ENCODE data around the gene DPP6.
"Not testable (repeated sequence)": the region's sequence is repeated elsewhere in the genome, so short reads cannot be mapped to it uniquely, and the experiment has no call there.

DPP6 gene

DNA sequence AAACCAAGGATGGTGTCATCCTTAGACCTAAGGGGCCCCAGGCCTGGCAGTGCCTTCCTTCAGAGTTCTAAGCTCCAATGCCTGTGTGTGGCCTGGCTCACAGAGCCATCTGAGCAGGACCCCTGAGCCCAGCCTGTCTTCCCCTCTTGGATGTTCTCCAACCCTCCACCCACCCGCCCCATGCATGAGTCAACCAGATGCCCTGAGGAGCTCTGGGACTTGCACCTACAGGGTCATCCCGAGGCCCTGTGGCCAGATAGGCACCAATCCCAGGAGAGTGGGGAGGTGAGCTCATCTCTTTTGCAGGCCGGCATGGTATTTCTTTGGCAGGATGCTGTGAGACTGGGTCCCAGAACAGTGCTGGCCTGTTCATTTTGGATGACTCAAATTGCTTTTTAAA lies 103.7 kb downstream of the DPP6 start:
- DNase-seq: not testable (repeated sequence)

- DNase-seq: not testable (repeated sequence)
Measured at GRCh38 chr7:154162921-154163320, 110.7 kb downstream of the DPP6 start.

DNA sequence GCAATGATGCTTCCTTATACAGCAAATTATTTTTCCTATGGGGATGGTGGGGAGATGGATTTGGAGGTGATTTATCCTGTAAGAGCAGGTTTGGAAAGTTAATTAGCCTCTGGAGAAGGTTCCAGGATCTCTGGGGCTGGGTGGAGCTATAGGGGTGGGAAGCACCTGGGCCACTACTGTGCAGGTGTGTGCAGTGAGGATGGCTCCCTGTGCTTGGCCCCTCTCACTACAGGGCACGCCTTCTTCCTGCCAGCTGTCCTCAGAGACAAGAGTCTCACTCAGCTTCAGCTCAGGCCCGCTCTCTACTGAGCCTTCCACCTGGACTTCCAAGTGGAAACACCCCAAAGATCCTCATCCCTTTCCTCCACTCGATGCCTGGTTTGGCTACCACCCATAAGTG lies 111.4 kb downstream of the DPP6 start:
- DNase-seq: not testable (repeated sequence)

DNA sequence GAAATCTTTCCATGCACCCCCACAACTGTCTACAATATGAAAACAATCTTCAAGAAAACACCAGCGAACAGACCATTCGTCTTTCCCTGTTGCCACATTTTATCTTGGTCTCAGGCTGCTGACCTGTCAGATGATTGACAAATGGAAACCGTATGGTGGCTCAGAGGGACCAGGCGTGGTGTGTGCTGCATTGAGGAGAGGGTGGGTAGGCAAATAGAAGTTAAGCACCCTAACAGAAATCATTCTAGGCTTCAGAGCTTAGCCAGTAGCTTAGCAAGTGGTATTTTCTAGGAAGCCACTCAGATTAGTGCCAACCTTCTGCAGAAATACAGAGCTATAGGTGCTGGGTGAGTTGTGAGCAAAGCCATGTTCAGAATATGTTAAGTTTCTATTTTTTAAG lies 114.9 kb downstream of the DPP6 start:
- DNase-seq: no peak

DNA sequence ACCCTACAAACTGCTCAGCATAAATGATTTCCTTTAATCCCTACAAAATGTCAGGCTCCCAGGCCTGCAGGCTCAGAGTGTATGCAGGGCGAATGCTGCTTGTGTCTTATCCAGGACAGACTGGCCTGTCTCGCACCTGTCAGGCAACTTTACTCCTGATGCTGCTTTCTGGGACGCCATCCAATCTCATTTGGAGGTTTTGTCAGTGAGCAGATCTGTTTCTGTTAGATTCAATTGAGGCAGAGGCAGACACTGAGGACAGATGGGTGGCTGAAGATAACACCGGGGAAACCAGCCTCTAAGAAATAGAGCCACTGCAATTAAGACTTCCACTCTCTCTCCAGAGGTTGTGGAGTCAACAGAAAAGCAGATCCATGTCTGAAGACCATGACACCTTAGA lies 115.6 kb downstream of the DPP6 start:
- no peak for DNase-seq

DNA sequence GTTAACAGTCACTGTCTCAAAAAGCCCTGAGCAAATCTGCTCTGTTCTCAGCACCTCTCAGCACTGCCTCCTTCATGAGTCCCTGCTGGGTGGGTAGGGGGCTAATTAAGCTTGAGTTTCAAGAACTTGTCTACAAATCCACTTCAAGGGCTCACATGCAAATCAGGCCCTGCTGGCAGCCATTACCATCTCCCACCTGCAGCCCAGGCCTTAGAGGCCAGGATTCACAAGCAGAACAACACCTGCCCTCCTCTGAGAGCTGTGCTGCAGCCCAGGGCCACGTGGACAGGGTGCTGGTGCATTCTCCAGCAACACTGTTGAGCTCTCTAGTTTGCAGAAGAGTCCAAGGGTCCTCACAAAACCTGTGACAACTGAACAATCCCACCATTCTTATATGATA lies 119.2 kb downstream of the DPP6 start:
- no peak for DNase-seq

- DNase-seq: no peak
Measured at GRCh38 chr7:154172236-154172635, 120.0 kb downstream of the DPP6 start.

- no peak for DNase-seq
Measured at GRCh38 chr7:154177584-154177983, 125.4 kb downstream of the DPP6 start.

- DNase-seq: no peak
Measured at GRCh38 chr7:154178895-154179294, 126.7 kb downstream of the DPP6 start.

- DNase-seq: no peak
Measured at GRCh38 chr7:154183482-154183881, 131.3 kb downstream of the DPP6 start.

DNA sequence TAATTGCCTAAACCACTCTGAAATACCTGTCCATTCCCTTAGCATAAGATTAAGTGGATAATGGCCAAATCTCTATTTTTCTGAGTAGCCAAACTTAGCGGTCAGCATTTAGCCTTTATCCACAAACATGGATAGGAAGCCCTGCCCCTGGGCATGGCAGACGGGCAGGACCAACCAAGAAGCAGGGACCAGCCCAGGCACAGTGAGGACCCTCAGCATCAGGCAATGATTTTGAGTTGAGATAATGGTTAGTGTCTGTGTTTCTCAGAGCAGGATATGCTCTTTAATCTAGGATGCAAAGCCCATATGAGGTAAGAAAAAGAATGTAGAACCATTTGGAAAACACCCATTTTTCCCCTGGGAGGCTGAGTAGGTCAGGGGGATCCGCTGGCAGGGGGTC lies 131.7 kb downstream of the DPP6 start:
- DNase-seq: no peak

DNA sequence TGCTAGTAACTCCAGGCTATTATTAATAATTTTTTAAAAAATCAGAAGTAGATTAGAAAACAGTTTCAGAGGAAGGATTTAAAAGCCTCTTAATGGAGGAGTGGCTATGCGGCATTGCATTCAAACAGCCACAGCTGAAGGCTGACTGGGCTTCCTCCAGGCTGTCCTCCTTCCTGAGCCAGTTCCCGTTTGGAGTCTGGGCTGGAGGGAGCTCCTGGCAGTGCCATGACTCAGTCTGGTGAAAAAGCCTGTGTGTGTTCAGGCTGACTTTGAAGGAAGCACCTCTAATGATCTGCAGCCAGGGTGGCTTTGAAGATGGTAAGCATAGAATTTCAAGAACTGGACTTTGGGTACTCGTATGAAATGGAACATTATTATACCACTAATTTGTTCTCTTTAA lies 134.6 kb downstream of the DPP6 start:
- DNase-seq: no peak

DNA sequence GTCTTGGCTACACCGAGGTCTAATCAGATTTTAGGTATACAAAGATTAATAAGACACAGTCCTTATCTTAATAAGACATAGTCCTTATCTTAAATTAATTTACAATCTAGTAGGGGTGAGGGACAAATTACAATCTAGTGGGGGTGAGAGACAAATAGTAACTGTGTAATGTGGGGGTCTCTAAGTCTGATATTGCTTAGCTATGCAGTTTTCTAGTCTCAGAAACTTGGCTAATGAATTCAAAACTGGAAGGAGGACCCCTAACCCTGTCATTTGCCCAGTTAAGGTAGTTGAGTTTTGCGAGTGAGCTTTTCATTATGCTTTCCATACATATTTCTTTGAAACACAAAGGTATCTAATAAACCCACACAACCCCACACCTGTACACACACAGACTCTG lies 136.1 kb downstream of the DPP6 start:
- DNase-seq: no peak

GRCh38 chr7:154195266-154195665 lies 143.1 kb downstream of the DPP6 start:
- DNase-seq: no peak

DNA sequence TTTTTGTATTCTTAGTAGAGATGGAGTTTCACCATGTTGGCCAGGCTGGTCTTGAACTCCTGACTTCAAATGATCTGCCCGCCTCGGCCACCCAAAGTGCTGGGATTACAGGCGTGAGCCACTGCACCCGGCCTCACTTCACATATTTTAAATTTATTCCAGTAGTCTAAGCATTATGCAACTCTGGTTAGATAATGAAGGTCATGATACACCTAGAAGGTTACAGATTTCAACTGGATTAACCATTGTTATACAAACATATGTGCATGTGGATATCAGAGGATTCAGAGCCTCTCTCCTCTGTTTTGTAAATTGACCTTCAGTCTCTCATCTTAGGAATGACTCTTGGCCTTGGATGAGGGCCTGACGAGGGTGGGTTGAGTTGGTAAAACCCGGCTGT lies 146.3 kb downstream of the DPP6 start:
- no peak for DNase-seq

GRCh38 chr7:154200241-154200640 lies 148.0 kb downstream of the DPP6 start:
- no peak for DNase-seq

GRCh38 chr7:154202002-154202401 lies 149.8 kb downstream of the DPP6 start:
- no peak for DNase-seq

- no peak for DNase-seq
Measured at GRCh38 chr7:154204046-154204445, 151.8 kb downstream of the DPP6 start.

- DNase-seq: no peak
Measured at GRCh38 chr7:154212861-154213260, 160.7 kb downstream of the DPP6 start.

GRCh38 chr7:154217688-154218340 lies 165.6 kb downstream of the DPP6 start:
- no peak for DNase-seq

- no peak for DNase-seq
Measured at GRCh38 chr7:154231732-154232131, 179.5 kb downstream of the DPP6 start.

GRCh38 chr7:154232700-154233099 lies 180.5 kb downstream of the DPP6 start:
- DNase-seq: no peak

- DNase-seq: no peak
Measured at GRCh38 chr7:154241988-154242387, 189.8 kb downstream of the DPP6 start.

GRCh38 chr7:154242709-154243108 lies 190.5 kb downstream of the DPP6 start:
- DNase-seq: no peak

DNA sequence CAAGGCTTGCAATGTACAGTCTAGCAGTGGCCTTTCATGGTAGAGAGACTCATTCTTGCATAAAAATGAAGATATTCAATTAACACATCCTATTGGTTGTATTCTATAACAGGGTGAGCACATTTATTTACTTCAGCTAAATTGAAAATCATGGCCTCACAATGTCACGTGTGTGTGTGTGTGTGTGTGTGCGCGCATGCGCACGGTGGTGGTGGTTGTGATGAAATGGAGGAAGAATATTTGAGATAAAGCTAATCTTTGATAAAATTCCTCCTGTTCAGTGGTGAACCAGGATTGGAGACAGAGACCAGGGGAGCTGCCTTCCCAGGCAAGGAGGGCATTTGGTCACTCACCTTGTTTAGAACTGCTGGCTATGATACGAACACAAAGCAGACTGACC lies 199.8 kb downstream of the DPP6 start:
- DNase-seq: no peak

DNA sequence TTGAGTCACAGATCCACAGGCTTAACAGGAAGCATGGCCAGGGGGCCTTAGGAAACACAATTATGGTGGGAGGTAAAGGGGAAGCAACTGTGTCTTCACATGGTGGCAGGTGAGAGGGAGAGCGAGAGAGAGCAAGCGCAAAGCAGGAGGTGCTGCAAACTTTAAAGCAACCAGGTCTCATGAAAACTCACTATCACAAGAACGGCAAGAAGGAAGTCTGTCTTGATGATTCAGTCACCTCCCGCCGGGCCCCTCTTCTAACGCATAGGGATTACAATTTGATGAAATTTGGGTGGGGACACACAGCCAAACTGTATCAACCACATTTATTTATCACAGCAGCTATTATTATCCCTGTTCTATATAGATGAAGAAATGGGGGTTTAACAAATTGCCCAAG lies 201.6 kb downstream of the DPP6 start:
- DNase-seq: no peak
